ENCODE results near the gene MMD.
A peak's percentile ranks its signal among the peaks of the same experiment; 100 is the strongest.

Gene MMD

GRCh38 chr17:55381017-55381770, 40.4 kb downstream of the MMD start:
- TF ChIP-seq CTCF (IDR thresholded peaks at IDR 0.05; ENCODE audit: insufficient read depth, low read depth, low read length, missing control alignments) = no peak
- H3K4me3 ChIP-seq (ENCODE audit: low read depth, low read length) = no peak overlapping the region
- no peak for DNase-seq (ENCODE audit: low read depth)

- TF ChIP-seq CTCF (IDR thresholded peaks at IDR 0.05; ENCODE audit: insufficient read depth, low read depth, low read length, missing control alignments) = no peak
- no peak for DNase-seq (ENCODE audit: low read depth)
- no peak overlapping the region for H3K4me3 ChIP-seq (ENCODE audit: low read depth, low read length)
Measured at GRCh38 chr17:55377671-55378275, 43.9 kb downstream of the MMD start.

- no peak overlapping the region for H3K4me3 ChIP-seq (ENCODE audit: low read depth, low read length)
- TF ChIP-seq CTCF (IDR thresholded peaks at IDR 0.05; ENCODE audit: insufficient read depth, low read depth, low read length, missing control alignments) = no peak
- DNase-seq (ENCODE audit: low read depth) = peak; percentile 20
Measured at GRCh38 chr17:55368706-55369105, 52.9 kb downstream of the MMD start.

- no peak for TF ChIP-seq CTCF (IDR thresholded peaks at IDR 0.05; ENCODE audit: insufficient read depth, low read depth, low read length, missing control alignments)
- no peak overlapping the region for H3K4me3 ChIP-seq (ENCODE audit: low read depth, low read length)
- DNase-seq (ENCODE audit: low read depth) = no peak
Measured at GRCh38 chr17:55366020-55366481, 55.6 kb downstream of the MMD start.

- H3K4me3 ChIP-seq (ENCODE audit: low read depth, low read length) = no peak overlapping the region
- no peak for DNase-seq (ENCODE audit: low read depth)
- no peak for TF ChIP-seq CTCF (IDR thresholded peaks at IDR 0.05; ENCODE audit: insufficient read depth, low read depth, low read length, missing control alignments)
Measured at GRCh38 chr17:55363033-55363432, 58.6 kb downstream of the MMD start.

- no peak for TF ChIP-seq CTCF (IDR thresholded peaks at IDR 0.05; ENCODE audit: insufficient read depth, low read depth, low read length, missing control alignments)
- no peak for DNase-seq (ENCODE audit: low read depth)
- no peak overlapping the region for H3K4me3 ChIP-seq (ENCODE audit: low read depth, low read length)
Measured at GRCh38 chr17:55360971-55361370, 60.7 kb downstream of the MMD start.

All from GM12865 (cell line).